Adipose tissue (tissue), 3 donors: ENCODE results near the gene FBXL2. TPM values are rescaled to one million over a fixed set of nuclear protein-coding genes. Genes with fewer than 3 reads are reported as not detected.

Experiments used
- H3K27ac ChIP-seq: one replicate; pipeline ENCODE4 v1.5.1; 2013; ENCODE audit warnings: low read depth, low read length
- WGBS, 3 donors: extraction: QIAGEN DNeasy Blood & Tissue Kit; methylation state at CpG; one replicate each; pipeline ENCODE4 v1.1.7; 2013; 5-methylcytosine and 5-hydroxymethylcytosine counted together
- polyA plus RNA-seq, 3 donors: library from polyadenylated mRNA; stranded (reverse); fragments of 200-250 nt; gene quantifications; one replicate each; pipeline ENCODE4 v1.2.3, GENCODE V29; 2013
- donor health status: healthy with polysubstance abuse.
- donor health status: Bipolar disorder and iron deficiency.
- donor health status: healthy.

The FBXL2 gene, protein sequence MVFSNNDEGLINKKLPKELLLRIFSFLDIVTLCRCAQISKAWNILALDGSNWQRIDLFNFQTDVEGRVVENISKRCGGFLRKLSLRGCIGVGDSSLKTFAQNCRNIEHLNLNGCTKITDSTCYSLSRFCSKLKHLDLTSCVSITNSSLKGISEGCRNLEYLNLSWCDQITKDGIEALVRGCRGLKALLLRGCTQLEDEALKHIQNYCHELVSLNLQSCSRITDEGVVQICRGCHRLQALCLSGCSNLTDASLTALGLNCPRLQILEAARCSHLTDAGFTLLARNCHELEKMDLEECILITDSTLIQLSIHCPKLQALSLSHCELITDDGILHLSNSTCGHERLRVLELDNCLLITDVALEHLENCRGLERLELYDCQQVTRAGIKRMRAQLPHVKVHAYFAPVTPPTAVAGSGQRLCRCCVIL
- 1 to 10 TPM; 1.9 to 2.2 (median 2.1) TPM for polyA plus RNA-seq

DNA sequence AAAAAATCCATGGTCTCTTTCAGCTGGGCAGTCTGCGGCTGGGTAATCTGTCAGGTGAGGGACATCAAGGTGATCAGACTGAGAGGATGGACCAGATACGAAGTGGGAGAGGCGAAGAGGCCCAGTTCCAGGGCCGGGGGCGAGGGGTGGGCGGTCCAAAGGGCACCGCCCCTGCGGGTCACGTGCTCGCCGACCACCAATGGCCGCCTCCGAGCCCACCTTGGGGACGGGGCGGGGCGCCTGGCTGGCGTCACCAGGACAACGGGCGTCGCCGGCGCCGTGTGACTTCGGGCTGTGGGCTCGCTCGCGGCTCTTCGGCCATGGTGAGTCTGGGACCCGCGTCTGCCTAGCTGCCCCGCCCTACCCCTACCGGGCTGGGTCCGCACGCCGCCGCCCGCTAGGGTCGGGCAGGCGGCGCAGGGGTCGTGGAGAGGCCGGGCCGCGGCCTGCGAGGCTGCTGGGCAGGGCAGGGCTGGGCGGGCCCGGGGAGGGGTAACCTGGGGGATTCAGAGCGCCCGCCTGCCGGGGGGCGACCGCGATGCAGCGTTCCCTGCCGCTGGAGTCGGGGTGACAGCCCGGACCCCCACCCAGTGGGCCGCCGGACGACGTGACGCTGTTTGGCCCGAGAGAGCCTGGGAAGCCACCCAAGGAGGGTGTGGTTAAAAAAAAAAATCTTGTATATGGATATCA, at the start of gene FBXL2:
Gene FBXL2, plus strand, starts transcription at position 250 of the 690 bp plus-strand sequence. Its CDS starts 71 bp downstream, at position 321.
- no peak within 1 kb of the TSS for H3K27ac ChIP-seq
- WGBS, 3 donors, result 1 to 2% (median 2%) methylated on average over 44 to 63 of the region's 63 CpGs

DNA sequence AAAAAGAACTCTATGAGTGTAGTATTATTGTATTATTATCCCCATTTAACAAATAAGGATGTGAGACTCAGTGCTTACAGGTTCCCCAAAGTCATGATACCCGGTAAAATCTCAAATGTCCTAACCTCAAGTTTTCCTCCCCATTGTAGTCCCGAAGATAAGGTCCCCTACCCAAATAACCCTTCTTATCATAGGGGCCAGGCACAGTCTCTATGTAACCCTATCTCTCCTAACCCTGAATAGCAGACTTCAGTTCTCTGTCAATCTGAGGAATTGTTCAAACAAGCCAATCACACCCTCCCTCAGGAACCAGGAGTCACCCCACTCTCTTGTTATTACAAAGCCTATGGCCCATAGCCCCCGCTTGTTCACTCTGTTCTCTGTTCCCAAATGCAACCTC, 48.2 kb upstream of the FBXL2 start:
- 61 to 91% (median 89%) methylated on average over 3 of the region's 3 CpGs for WGBS, 3 donors
- no peak overlapping the region for H3K27ac ChIP-seq

DNA sequence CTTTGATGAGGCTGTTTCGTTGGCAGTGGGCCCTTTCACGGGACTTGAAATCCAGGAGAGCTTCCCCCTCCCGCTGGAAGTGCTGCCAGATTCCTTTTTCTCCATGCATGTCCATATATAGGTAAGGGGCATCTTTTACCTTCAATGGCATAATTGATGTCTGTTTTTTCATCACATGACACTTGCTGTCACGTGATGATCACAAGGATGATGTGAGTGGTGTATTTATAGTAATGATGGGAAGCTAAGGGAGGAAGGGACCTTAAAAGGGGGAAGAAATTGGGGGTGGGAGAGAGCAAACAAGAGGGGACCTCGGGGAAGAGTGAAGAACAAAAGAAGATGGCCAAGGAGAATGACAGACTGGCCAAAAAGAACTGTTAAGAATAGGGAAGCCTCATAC, 47.3 kb upstream of the FBXL2 start:
- 50 to 62% (median 52%) methylated on average over 5 of the region's 5 CpGs for WGBS, 3 donors
- H3K27ac ChIP-seq, result no peak overlapping the region

DNA sequence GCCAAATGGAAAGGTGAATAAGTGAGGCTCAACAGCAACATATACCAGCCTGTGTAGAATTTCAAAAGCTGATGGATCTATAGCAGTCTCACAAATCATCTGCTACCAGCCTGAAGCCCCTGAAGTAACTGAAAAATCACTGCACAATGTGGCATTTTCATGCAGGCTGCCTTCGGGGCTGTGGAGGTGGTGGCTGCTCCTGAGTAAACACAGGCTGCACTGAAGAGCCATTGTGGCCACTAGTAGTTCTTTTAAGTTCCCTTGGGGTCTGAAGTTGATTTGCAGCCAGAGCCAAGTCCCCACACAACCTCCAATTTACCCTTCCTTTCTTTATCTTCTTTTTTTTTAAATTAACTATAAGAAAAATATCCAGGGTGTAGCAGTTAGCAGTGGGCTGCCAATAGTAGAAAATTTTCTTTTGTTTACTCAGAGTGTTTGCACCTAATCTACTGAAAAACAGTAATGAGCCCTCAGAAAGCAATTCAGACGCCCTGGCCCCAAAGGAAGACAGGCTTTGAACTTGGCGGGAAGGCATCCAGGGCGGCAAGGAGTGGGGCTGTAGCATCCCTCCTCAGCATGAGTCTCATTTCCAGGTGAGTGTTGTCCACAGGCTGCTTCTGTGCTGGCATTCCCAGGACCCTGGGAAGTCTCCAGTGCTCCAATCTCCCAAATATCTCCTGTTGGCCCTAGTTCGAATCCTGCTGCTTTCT, 45.3 kb upstream of the FBXL2 start:
- H3K27ac ChIP-seq, result no peak overlapping the region
- 43 to 56% (median 51%) methylated on average over 5 of the region's 5 CpGs for WGBS, 3 donors

DNA sequence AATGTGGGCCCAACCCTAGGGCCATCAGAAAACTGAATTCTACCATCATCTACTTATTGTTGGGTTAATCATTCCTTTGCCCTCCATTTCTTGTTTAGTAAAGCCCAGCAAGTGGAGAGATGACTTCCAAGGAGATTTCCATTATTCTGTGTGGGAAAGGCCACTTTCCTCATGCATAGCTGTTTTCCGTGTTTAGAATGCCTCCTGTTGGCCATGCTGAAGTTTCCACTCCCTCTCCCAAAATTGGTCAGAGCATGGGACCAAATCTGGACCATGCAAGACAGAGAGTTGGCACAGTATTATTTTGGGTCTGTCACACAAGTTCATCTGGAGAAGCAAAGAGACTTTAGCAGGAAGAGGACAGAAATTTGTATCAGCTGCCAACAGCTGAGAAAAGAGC, 43.4 kb upstream of the FBXL2 start:
- WGBS, 3 donors, result 85 to 92% (median 87%) methylated on average over 1 of the region's 1 CpG

DNA sequence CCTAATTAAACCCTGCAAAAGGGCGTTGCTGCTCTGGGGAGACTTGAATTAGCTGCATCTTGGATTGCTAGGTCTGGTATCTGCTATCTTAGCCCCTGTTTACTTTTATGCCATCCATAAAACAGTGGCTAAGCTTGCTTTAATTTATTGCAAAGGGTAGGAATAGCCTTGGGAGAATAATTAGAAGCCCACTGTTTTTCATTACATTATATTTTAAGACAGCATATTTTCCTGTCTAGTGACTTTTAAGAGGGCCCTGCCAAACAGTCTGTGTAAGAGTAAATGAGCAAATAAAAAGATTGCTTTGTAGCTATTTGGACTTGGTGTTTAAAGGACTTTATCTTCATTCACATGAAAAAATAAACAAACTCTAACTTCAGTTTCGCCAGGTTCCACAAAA, 41.2 kb upstream of the FBXL2 start:
- H3K27ac ChIP-seq, result no peak overlapping the region
- WGBS, 3 donors, result 47 to 69% (median 67%) methylated on average over 2 of the region's 2 CpGs

More for the DNA sequence above, 43.4 kb upstream of the FBXL2 start:
- H3K27ac ChIP-seq, result no peak overlapping the region

DNA sequence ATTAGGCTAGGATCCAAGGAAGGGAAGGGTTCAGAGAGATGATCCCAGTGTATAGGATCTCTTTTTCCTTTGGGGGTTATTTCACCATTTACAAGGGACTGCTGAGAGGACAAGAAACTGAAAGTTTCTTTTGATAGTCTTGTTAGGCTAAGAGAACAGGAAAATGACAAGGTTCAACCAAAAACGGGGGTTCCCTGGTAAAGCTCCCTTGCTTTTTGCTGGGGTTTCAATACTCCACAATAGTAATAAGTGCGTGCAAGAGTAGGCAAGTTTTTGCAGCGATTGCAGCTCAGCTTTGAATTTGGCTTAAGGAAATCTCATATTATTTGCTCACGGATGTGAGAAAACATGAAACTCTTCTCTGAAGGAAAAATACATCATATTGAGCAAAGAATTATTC, 39.8 kb upstream of the FBXL2 start:
- WGBS, 3 donors, result 87 to 89% (median 89%) methylated on average over 4 of the region's 4 CpGs

DNA sequence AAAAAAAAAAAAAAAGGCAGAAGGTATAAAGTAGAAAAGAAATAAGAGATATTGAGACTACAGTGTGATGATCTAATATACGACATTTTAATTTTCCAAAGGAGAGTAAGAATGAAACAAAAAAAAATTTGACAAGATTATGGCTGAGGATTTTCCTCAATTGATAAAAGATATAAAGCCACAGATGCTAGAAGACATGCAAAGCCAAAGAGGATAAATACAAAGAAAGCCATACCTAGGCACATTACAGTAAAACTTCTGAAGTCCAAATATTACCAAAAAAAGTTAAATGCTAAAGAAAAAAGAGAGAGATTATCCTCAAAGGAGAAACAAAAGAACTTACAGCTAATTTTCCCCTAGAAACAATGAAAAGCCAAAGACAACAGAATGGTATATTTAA, 38.3 kb upstream of the FBXL2 start:
- WGBS, 3 donors, result 91 to 100% (median 93%) methylated on average over 1 of the region's 1 CpG

More for the DNA sequence above, 39.8 kb upstream of the FBXL2 start:
- H3K27ac ChIP-seq, result no peak overlapping the region

DNA sequence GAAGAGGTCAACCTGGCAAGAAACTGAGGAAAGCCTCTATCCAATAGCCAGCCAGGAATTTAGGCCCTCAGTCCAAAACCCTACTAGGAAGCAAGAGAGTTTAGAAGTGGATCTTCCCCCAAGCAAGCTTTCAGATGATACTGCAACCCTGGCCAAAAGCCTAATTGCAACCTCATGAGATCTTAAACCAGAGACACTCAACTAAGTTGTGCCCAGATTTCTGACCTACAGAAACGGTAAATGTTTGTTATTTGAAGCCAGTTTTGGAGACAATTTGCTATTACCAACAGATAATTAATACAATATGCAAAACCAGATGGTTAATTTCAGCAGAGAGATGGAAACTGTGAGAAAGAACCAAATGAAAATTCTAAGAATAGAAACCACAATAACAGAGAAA, 37.0 kb upstream of the FBXL2 start:
- no peak overlapping the region for H3K27ac ChIP-seq
- 65 to 67% (median 66%) methylated on average over 1 of the region's 1 CpG for WGBS, 3 donors

More for the DNA sequence above, 38.3 kb upstream of the FBXL2 start:
- no peak overlapping the region for H3K27ac ChIP-seq

DNA sequence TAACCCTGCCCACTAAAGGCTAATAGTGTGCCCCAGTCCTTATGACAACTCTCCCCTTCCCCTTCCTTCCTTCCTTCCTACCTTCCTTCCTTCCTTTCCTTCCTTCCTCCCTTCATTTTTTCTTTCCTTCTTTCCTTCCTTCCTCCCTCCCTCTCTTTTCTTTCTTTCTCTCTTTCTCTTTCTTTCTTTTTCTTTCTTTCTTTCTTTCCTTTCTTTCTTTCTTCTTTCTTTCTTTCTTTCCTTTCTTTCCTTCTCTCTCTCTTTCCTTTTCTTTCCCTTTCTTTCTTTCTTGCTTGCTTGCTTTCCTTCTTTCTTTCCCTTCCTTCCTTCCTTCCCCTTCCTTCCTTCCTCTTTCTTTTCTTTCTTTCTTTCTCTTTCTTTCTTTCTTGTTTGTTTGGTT, 30.5 kb upstream of the FBXL2 start:
- no peak overlapping the region for H3K27ac ChIP-seq

DNA sequence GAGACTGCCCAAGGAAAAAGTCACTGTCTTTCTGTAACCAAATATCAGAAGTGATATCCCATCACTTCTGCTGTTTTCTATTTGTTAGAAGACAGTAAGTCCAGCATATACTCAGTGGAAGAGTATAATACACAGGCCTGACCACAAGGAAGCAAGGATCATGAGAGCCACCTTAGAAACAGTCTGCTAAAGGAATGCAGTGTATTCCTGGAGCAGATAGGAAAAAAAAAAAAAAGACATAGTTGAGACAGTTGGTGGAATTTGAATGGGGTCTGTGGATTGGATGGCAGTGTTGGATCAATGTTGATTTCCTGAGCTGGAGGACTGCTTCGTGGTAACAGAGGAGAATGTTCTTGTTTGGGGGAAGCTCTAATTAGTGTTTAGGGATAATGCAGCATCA, 26.5 kb upstream of the FBXL2 start:
- 42 to 62% (median 48%) methylated on average over 1 of the region's 1 CpG for WGBS, 3 donors
- no peak overlapping the region for H3K27ac ChIP-seq

DNA sequence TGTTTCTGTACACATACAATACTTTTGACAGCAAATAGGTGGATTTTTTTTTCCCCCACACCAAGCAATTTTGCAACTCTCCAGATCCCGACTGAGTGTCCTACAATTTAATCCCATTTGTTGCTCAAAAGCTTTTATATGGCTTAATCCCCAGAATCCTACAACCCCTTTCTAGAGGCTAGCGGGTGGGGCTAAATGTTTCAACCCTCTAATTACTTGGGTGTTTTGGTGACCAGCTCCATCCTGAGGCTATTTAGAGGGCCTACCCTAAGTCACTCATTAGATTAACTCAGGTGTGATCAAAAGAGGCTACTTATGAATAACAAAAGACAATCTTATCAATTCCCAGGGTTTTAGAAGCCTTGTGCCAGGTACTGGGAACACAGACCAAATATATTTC, 21.0 kb upstream of the FBXL2 start:
- no peak overlapping the region for H3K27ac ChIP-seq
- 74 to 83% (median 81%) methylated on average over 2 of the region's 2 CpGs for WGBS, 3 donors

DNA sequence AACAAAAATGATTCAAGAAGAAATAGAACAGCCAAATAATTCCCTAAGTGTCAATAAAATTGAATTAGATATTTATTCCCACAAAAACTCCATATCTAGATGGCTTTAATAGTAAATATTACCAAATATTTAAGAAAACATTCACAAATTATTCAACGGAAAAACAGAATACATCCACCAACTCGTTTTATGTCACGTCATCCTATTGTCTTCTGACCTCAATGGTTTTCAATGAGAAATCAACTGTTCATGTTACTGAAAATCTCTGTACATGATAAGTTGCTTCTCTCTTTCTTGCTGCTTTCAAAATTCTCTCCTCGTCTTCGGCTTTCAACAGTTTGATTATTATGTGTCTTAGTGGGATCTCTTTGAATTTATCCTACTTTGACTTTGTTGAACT, 17.1 kb upstream of the FBXL2 start:
- 89 to 93% (median 92%) methylated on average over 5 of the region's 5 CpGs for WGBS, 3 donors
- no peak overlapping the region for H3K27ac ChIP-seq

DNA sequence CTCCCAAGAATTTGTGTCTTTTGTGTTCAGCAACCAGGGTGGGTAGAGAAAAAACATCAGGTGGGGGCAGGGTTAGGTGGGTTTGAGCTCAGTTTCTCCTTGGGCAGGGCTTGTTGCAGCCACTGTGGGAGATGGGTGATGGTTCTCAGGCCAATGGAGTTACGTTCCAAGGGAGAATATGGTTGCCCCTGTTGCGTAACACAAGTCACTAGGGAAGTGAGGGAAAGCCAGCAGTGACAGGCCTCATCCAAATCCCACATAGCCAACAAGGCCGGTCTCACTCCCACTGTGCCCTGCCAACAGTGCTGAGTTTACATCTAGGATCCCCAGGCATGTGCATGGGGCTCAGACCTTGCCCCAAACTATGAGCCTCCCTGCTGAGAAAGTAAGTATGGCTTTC, 7.9 kb upstream of the FBXL2 start:
- H3K27ac ChIP-seq, result no peak overlapping the region
- WGBS, 3 donors, result 82 to 98% (median 83%) methylated on average over 3 of the region's 3 CpGs

DNA sequence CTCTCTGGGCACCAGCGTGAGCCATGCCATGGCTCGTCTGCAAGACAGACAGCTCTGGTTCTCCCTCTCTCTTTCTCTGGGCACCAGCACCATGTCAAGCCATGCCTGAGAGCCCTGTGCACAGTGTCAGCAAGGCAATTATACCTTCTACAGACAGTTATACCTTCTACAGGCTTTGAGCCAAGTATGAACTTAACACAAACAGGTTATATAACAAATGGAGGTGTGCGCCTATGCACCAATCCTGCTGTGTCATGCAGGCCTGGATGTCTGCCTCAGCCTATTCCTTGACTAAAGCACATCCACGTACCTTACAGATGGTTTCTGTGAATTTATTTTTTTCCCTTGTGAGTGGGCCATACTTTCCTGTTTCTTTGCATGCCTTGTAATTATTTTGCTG, 5.9 kb upstream of the FBXL2 start:
- WGBS, 3 donors, result 87 to 92% (median 88%) methylated on average over 4 of the region's 4 CpGs
- no peak overlapping the region for H3K27ac ChIP-seq

DNA sequence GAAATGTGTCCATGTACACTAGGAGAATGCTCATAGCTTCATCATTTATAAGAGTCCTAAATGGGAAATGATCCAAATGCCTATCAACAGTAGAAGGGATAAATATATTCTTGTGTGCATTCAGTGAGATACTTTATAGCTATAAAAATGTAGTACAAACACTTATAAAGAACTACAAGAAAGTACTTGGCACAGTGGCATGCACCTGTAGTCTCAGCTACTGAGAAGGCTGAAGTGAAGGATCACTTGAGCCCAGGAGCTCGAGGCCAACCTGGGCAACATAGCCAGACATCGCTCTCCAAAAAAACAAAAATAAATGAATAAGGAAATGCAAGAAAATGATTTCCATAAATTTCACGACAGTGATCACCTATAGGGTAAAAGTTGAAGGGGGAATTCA, 3.6 kb upstream of the FBXL2 start:
- no peak overlapping the region for H3K27ac ChIP-seq
- 90 to 92% (median 92%) methylated on average over 3 of the region's 3 CpGs for WGBS, 3 donors

DNA sequence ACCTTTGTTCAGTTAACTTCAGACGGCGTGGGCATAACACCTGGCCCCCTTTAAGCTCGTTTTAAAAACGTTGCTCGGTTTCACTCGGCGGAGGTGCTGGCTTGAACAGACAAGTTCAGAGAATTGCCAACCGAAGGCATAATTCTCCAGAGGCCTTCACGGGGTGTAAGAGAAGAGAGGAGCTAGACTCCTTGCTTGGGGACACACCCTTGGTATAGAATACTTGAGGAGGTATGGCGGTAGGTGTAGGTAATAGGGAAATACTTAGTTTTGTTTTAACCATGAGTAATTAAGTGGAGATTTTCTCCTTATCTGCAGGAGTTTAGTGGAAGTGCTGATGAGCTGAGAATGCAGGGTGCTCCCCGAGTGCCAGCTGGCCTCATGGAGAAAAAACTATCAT, 921 bp downstream of the FBXL2 start:
- no peak overlapping the region for H3K27ac ChIP-seq
- WGBS, 3 donors, result 10 to 25% (median 18%) methylated on average over 11 of the region's 11 CpGs

DNA sequence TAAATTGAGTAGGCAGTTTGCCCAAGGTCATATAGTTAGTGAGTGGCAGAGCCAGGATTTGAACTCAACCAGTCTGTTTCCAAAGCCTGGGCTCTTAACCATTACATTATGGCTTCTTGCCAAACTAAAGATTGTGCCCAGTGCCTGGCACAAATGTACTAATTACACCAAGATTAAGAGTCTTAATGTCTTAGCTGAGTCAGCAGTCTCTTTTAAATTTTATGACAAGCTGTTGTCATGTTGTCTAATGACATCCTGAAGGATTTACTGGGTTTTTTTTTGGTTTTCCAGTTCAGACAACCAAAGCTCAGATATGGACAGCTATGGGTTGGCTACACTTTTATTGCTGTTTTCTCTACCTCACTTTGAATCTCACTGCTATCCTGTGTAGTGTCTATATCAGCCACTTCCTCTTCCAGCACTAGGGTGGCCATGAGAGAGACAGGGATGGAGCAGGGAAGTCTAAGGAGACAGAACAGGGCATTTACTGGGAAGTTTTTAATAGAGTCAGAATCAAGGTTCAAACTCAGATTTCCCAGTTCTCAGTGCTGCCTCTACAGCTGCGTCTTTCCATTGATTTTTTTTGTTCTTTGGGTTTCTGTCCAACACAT, 10.5 kb downstream of the FBXL2 start:
- 72 to 98% (median 96%) methylated on average over 1 of the region's 1 CpG for WGBS, 3 donors
- no peak overlapping the region for H3K27ac ChIP-seq
